ENCODE data around the gene CHST11.

The CHST11 gene

GRCh38 chr12:104422441-104422840 lies 34.3 kb upstream of the CHST11 start:
- Histone ChIP-seq H3K9ac (ENCODE audit: low read length) (no peak overlapping the region), H3K9me3 (ENCODE audit: insufficient read depth, low read length) (no peaks in the 10 kb centered on the region), H3K36me3 (ENCODE audit: low read length) (no peaks in the 10 kb centered on the region), H3K79me2 (ENCODE audit: insufficient read depth, low read length) (no peaks in the 10 kb centered on the region), H3F3A (ENCODE audit: insufficient read depth) (no peaks in the 10 kb centered on the region), H3K27ac (ENCODE audit: low read depth, low read length) (no peak overlapping the region), H3K9me2 (replicated peaks; ENCODE audit: insufficient read depth, low read length) (no peaks in the 10 kb centered on the region), H2AFZ (ENCODE audit: low read depth, low read length, severe bottlenecking) (no peak overlapping the region), H3K4me3 (ENCODE audit: insufficient read depth, low read length, poor library complexity, severe bottlenecking) (no peak overlapping the region), H3K4me2 (ENCODE audit: low read depth, low read length, poor library complexity, severe bottlenecking) (no peak overlapping the region), H4K20me1 (ENCODE audit: low read depth, low read length) (no peaks in the 10 kb centered on the region), H3K27me3 (ENCODE audit: low read length) (no peaks in the 10 kb centered on the region)
- TF ChIP-seq EZH2phosphoT487 (conservative IDR thresholded peaks at IDR 0.05; ENCODE audit: low read length), result no peak
- no peak for TF ChIP-seq CTCF (IDR thresholded peaks at IDR 0.05; ENCODE audit: insufficient read depth, low read length, poor library complexity, severe bottlenecking)

GRCh38 chr12:104423273-104423672 lies 33.5 kb upstream of the CHST11 start:
- Histone ChIP-seq H3K9me3 (ENCODE audit: insufficient read depth, low read length) (no peaks in the 10 kb centered on the region), H3K9me2 (replicated peaks; ENCODE audit: insufficient read depth, low read length) (no peaks in the 10 kb centered on the region), H3K4me2 (ENCODE audit: low read depth, low read length, poor library complexity, severe bottlenecking) (no peak overlapping the region), H2AFZ (ENCODE audit: low read depth, low read length, severe bottlenecking) (no peak overlapping the region), H4K20me1 (ENCODE audit: low read depth, low read length) (no peaks in the 10 kb centered on the region), H3K36me3 (ENCODE audit: low read length) (no peaks in the 10 kb centered on the region), H3K4me3 (ENCODE audit: insufficient read depth, low read length, poor library complexity, severe bottlenecking) (no peak overlapping the region), H3F3A (ENCODE audit: insufficient read depth) (no peaks in the 10 kb centered on the region), H3K9ac (ENCODE audit: low read length) (no peak overlapping the region), H3K27ac (ENCODE audit: low read depth, low read length) (no peak overlapping the region), H3K79me2 (ENCODE audit: insufficient read depth, low read length) (no peaks in the 10 kb centered on the region), H3K27me3 (ENCODE audit: low read length) (no peaks in the 10 kb centered on the region)
- TF ChIP-seq EZH2phosphoT487 (conservative IDR thresholded peaks at IDR 0.05; ENCODE audit: low read length) (no peak), CTCF (IDR thresholded peaks at IDR 0.05; ENCODE audit: insufficient read depth, low read length, poor library complexity, severe bottlenecking) (no peak)

- TF ChIP-seq CTCF (IDR thresholded peaks at IDR 0.05; ENCODE audit: insufficient read depth, low read length, poor library complexity, severe bottlenecking) (no peak), EZH2phosphoT487 (conservative IDR thresholded peaks at IDR 0.05; ENCODE audit: low read length) (no peak)
Measured at GRCh38 chr12:104423809-104424208, 32.9 kb upstream of the CHST11 start.

More at GRCh38 chr12:104423809-104424208, 32.9 kb upstream of the CHST11 start:
- H3K4me2 ChIP-seq (ENCODE audit: low read depth, low read length, poor library complexity, severe bottlenecking), result no peak overlapping the region
- H3F3A ChIP-seq (ENCODE audit: insufficient read depth), result no peaks in the 10 kb centered on the region
- H3K27ac ChIP-seq (ENCODE audit: low read depth, low read length), result no peak overlapping the region
- no peak overlapping the region for H2AFZ ChIP-seq (ENCODE audit: low read depth, low read length, severe bottlenecking)
- H3K79me2 ChIP-seq (ENCODE audit: insufficient read depth, low read length), result no peaks in the 10 kb centered on the region
- H3K36me3 ChIP-seq (ENCODE audit: low read length), result no peaks in the 10 kb centered on the region
- no peaks in the 10 kb centered on the region for H3K9me2 ChIP-seq (replicated peaks; ENCODE audit: insufficient read depth, low read length)
- H4K20me1 ChIP-seq (ENCODE audit: low read depth, low read length), result no peaks in the 10 kb centered on the region
- H3K9me3 ChIP-seq (ENCODE audit: insufficient read depth, low read length), result no peaks in the 10 kb centered on the region
- H3K4me3 ChIP-seq (ENCODE audit: insufficient read depth, low read length, poor library complexity, severe bottlenecking), result no peak overlapping the region
- no peak overlapping the region for H3K9ac ChIP-seq (ENCODE audit: low read length)
- no peaks in the 10 kb centered on the region for H3K27me3 ChIP-seq (ENCODE audit: low read length)
